CD4-positive, alpha-beta T cell treated with Interleukin-10 for 1 hour (primary cell): ENCODE data around the gene LDHAL6B.
"Not testable (repeated sequence)": the region's sequence is repeated elsewhere in the genome, so short reads cannot be mapped to it uniquely, and the experiment has no call there.

ENCODE experiments used
- DNase-seq: peaks from one replicate; pipeline ENCODE4 v3.0.0-alpha.2; 2020

Gene LDHAL6B

GRCh38 chr15:59206623-59207183 is at the start of gene LDHAL6B:
Gene LDHAL6B (plus strand): TSS chr15:59206843. CDS start chr15:59206941, 98 bp downstream.
- DNase-seq, result no peak

DNA sequence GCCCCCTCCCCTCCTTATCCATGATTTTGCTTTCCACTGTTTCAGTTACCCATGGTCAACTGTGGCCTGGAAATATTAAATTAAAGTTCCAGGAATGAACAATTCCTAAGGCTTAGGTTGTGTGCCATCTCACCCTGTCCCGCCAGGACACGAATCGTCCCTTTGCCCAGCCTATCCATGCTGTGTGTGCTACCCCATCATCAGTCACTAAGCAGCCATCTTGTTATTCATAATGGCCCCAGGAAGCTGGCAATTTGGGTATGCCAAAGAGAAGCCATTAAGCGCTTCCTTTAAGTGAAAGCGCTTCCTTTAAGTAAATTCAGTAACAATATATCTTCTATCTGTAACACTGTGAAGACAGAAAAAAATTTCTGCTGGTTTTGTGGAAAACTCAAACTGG is 49.2 kb upstream of the LDHAL6B start:
- no peak for DNase-seq

DNA sequence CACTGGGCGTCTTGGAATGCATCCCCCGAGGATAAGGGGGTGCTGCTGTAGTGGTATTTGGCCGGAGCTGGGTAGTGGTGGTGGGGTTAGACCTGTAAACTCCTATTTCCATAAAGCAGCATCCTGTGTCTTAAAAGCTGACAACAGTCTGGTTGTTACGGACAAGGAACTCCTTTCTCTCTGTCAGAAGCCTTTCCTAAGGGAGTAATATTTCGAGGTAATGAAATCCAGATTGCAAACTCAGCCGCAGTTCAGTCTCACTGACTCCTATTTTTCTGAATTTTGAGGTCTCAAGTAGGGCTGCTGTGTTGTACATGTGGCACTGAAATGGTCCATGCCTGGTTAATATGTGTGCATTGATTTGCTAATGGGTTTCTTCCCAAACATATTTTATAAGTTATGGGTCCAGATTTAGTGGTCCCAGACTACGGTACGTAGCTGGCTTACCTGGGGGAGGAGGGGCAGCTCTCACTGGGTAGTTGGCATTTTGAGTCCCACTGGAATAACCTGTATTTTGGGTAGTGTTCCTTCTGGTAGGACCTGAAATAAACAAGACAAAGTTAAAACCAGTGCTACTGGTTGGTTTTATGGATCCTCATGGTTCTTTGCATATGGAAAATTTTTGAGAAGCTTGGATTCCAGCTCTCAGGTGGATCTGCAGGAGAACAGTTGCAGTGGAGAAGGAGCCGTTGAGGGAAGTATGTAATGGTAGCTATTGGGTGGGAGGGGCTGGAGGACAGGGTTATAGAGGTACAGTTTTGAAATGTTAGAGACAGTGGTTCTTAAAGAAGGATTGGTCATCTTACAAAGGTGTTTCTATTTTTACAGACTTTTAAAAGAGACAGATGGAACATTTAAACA is 48.6 kb upstream of the LDHAL6B start:
- DNase-seq, result no peak

DNA sequence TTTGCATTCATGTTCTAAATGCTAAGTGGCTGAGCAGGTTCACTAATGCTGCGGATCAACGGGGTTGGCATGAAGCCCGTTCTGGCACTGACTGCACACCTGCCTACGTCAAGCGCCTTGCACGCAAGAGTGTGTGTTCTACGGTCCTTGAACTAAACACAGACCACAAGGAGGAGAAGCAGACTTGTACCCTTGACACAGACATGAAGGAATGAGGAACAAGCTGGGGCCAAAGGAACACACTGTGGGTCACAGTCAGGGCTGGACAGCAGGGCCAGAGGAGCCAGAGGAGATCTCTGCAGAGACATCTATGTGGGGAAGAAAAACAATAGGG is 48.0 kb upstream of the LDHAL6B start:
- DNase-seq, result no peak

DNA sequence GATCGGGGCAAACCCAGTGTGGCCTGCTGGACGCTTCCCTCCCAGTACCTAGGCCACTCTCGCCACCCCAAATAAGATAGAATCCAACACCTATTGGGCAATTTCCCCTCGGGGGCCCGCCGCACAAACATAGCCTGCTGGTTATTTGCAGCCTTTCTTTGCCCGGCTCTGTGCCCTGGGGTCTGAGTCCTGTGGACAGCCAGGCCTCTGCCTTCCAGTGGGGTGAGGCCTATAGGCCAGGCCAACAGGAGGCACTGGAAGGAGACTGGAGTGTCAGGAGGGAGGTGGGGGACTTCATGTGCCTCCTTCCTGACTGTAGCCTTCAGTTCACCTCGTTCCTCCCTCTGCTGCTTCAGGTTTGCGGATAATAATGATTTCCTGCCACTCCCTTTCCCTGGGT is 47.4 kb upstream of the LDHAL6B start:
- DNase-seq, result no peak

GRCh38 chr15:59160880-59161593 is 45.6 kb upstream of the LDHAL6B start:
- no peak for DNase-seq

GRCh38 chr15:59162080-59162479 is 44.6 kb upstream of the LDHAL6B start:
- DNase-seq, result not testable (repeated sequence)

- no peak for DNase-seq
These were observed 40.9 kb upstream of the LDHAL6B start for GRCh38 chr15:59165726-59166125.

DNA sequence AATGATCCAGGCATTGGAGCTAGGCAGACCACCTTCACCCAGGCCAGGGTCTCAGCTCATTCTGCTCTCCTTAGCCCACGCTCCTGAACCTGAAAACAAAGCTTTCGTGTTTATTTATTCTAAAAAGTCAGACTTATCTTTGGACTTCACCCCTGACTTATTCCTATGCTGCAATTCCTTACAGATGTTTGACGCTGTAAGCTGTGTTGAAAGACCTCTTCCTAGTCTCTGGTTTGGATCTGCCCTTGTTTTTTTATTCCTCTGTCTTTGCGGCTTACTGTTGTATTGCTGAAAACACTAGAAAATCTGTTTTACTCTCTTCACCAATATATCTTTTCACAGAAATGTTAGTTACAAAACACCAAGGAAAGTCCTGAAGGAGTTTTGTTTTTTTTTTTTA is 40.5 kb upstream of the LDHAL6B start:
- DNase-seq, result no peak

GRCh38 chr15:59166601-59167265 is 39.9 kb upstream of the LDHAL6B start:
- no peak for DNase-seq

GRCh38 chr15:59168536-59168935 is 38.1 kb upstream of the LDHAL6B start:
- DNase-seq, result no peak

- no peak for DNase-seq
These were observed 37.4 kb upstream of the LDHAL6B start for GRCh38 chr15:59169251-59169708.

- DNase-seq, result no peak
These were observed 36.2 kb upstream of the LDHAL6B start for GRCh38 chr15:59170295-59171066.

DNA sequence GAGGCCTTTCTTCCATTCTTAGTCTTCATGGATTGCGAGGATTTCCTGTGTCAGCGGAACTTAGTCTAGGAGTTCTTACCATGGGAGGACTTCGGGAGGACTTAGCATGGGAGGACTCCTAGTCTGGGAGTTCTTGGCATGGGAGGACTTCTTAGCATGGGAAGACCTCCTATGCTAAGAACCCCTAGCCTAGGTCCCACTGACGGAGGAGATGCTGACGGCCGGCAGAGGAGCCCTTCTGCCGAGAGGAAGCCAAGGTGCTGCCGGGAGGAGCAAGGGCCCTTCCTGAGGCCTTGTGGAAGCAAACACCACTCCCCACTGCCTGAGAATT is 35.6 kb upstream of the LDHAL6B start:
- DNase-seq, result no peak

DNA sequence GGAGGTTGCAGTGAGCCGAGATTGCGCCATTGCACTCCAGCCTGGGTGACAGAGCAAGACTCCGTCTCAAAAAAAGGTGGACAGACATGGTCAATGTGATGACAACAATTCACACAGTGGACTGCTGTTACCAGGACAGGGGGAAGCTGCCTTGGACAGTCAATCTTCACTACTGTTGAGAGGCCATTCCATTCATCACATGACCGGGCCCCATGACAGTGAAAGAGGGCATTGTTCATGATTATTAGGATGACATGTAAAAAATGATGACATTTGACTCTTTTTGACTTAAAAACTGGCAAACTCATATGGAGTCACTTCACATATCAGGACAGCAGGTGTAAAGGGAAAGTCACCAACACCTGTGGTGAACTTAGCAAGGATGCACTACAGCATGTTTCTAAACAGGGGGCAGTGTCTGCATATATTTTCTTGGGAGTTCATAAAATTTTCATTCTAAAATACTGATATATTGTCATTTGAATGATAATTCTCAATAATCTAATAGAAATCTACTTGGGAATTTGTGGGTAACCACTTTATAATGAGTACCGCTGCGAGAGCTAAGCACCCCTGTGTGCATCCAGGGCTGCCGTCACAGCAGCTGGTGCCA is 34.2 kb upstream of the LDHAL6B start:
- no peak for DNase-seq

GRCh38 chr15:59173194-59173593 is 33.4 kb upstream of the LDHAL6B start:
- no peak for DNase-seq

GRCh38 chr15:59174151-59174834 is 32.4 kb upstream of the LDHAL6B start:
- DNase-seq, result no peak

GRCh38 chr15:59174835-59175831 is 31.5 kb upstream of the LDHAL6B start:
- DNase-seq, result peak; percentile 28

DNA sequence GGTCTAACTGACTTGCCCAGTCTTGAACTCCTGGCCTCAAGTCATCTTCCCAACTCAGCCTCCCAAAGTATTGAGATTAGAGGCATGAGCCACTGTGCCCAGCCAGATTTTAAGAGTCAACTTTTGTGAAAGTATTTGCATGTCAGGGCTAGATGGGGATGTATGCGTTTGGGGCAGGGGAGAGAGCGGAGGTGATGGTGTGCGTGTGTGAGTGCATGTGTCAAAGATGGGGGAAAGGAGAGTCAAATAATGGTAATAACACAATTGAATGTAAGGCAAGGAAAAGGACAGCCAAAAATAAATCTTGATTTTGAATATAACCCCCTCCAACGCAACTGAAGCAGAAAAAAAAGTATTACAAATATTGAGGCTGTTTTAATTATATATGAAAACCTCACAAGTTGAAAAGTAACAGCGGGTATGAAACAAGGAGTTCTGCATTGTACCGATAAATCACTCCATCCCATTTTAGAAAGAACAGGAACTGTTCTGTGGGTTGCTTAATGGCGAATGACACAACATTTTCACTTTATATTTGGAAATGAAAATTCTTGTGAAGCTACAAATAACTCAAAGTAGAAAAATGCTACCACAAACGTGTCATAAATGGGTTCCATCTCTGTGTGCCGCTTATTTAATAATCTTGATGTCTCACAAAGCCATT is 29.9 kb upstream of the LDHAL6B start:
- DNase-seq, result no peak

DNA sequence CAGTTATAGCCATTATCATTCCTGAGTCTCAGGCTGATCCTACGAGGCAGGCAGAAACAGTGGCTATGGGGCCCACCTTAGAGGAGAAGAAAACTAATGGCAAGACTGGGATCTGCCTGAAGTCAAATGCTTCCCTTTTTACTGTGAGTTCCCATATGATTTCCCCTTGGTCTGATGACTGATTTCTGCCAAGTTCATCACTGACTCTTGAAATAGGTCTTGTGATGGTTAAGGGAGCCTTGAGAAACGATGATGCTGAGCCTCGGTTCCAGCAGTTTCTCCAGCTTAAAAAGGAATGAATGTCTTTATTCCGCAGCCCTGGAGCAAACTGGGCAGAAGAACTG is 29.4 kb upstream of the LDHAL6B start:
- no peak for DNase-seq
